ENCODE measurements around the gene TSC22D4.

GRCh38 chr7:100486111-100486636, 7.2 kb upstream of the TSC22D4 start:
- TF ChIP-seq EZH2 (IDR thresholded peaks at IDR 0.05; ENCODE audit: borderline replicate concordance, low read depth, low read length, severe bottlenecking) (no peak), CTCF (IDR thresholded peaks at IDR 0.05; ENCODE audit: extremely low read depth in 1 of 2, insufficient read depth in 1 of 2, low read depth in 1 of 2, low read length in 2 of 2) (no peak), POLR2A (IDR thresholded peaks at IDR 0.05; ENCODE audit: low read depth, low read length) (no peak), MAX (IDR thresholded peaks at IDR 0.05; ENCODE audit: insufficient read depth, insufficient read length) (no peak), GATA2 (IDR thresholded peaks at IDR 0.05; ENCODE audit: insufficient read depth, insufficient read length, low read depth, low read length) (no peak), JUN (IDR thresholded peaks at IDR 0.05; ENCODE audit: borderline replicate concordance, insufficient read depth, insufficient read length, low read depth) (no peak), FOS (IDR thresholded peaks at IDR 0.05; ENCODE audit: borderline replicate concordance, insufficient read depth, low read length) (no peak), POLR2AphosphoS5 (IDR thresholded peaks at IDR 0.05; ENCODE audit: insufficient read depth, low read depth, low read length) (no peak), MYC (IDR thresholded peaks at IDR 0.05; ENCODE audit: low read depth, low read length) (no peak)
